ENCODE results near the gene CDV3.

GRCh38 chr3:133576169-133576568 lies 2.7 kb downstream of the CDV3 start:
- TF ChIP-seq CTCF (IDR thresholded peaks at IDR 0.05) (no peak), POLR2A (IDR thresholded peaks at IDR 0.05) (no peak)
